SKM-1 treated with dmso at 0.1 percent for 144 hours (cell line): ENCODE measurements around the gene WWTR1.

Experiments
- DNase-seq: peaks from one replicate; lab custom pipeline; 2025; ENCODE audit not compliant: unreplicated experiment; lab: John Stamatoyannopoulos, UW

The WWTR1 gene

GRCh38 chr3:149625795-149626194, 32.0 kb downstream of the WWTR1 start:
- DNase-seq, result no peak

GRCh38 chr3:149623824-149624223, 34.0 kb downstream of the WWTR1 start:
- DNase-seq, result peak; percentile 64

GRCh38 chr3:149621218-149622005, 36.4 kb downstream of the WWTR1 start:
- no peak for DNase-seq

- DNase-seq, result no peak
Measured at GRCh38 chr3:149620291-149621020, 37.4 kb downstream of the WWTR1 start.

GRCh38 chr3:149619136-149619535, 38.7 kb downstream of the WWTR1 start:
- DNase-seq, result no peak

GRCh38 chr3:149618151-149619123, 39.4 kb downstream of the WWTR1 start:
- DNase-seq, result no peak

- no peak for DNase-seq
Measured at GRCh38 chr3:149615731-149616221, 42.0 kb downstream of the WWTR1 start.

- no peak for DNase-seq
Measured at GRCh38 chr3:149613988-149614387, 43.8 kb downstream of the WWTR1 start.

- no peak for DNase-seq
Measured at GRCh38 chr3:149612456-149612855, 45.4 kb downstream of the WWTR1 start.

GRCh38 chr3:149611149-149611548, 46.7 kb downstream of the WWTR1 start:
- DNase-seq, result no peak

- DNase-seq, result no peak
Measured at GRCh38 chr3:149610351-149611105, 47.3 kb downstream of the WWTR1 start.

- DNase-seq, result no peak
Measured at GRCh38 chr3:149609595-149609994, 48.2 kb downstream of the WWTR1 start.

GRCh38 chr3:149608987-149609386, 48.8 kb downstream of the WWTR1 start:
- DNase-seq, result no peak

- DNase-seq, result no peak
Measured at GRCh38 chr3:149605902-149606301, 51.9 kb downstream of the WWTR1 start.

- no peak for DNase-seq
Measured at GRCh38 chr3:149604125-149604875, 53.5 kb downstream of the WWTR1 start.

GRCh38 chr3:149603126-149604074, 54.4 kb downstream of the WWTR1 start:
- DNase-seq, result no peak

GRCh38 chr3:149600634-149601033, 57.2 kb downstream of the WWTR1 start:
- no peak for DNase-seq

GRCh38 chr3:149599236-149599635, 58.6 kb downstream of the WWTR1 start:
- DNase-seq, result no peak
